Hepatocyte (in vitro differentiated cells): ENCODE measurements around the gene SYNPO2.

Source experiments
- CTCF ChIP-seq: fragments of 200-600 bp; sonication (generic); IDR thresholded peaks from 2 replicates; pipeline ENCODE4 v1.5.1; 2016; ENCODE audit warnings: antibody characterized with exemption, mild to moderate bottlenecking; ENCODE audit not compliant: poor library complexity
- EZH2 ChIP-seq: fragments of 200-600 bp; sonication (generic); IDR thresholded peaks from 2 replicates; pipeline ENCODE4 v1.6.1; 2016; ENCODE audit warnings: antibody characterized with exemption, mild to moderate bottlenecking, borderline replicate concordance
- EZH2phosphoT487 ChIP-seq: fragments of 200-600 bp; sonication (generic); IDR thresholded peaks from one replicate; pipeline ENCODE4 v1.6.1; 2018; ENCODE audit warnings: antibody characterized with exemption, mild to moderate bottlenecking, low read depth, moderate library complexity; ENCODE audit not compliant: unreplicated experiment, severe bottlenecking

GRCh38 chr4:118842055-118842454, 46.6 kb upstream of the SYNPO2 start:
- TF ChIP-seq CTCF (no peak), EZH2 (no peak), EZH2phosphoT487 (no peak)
